HG02678 (cell line): ENCODE results near the gene PIEZO2.

Experiments
- ATAC-seq: cut with Tn5 transposase; IDR thresholded peaks from one replicate; pipeline ENCODE4 v1.9.1; 2021; ENCODE audit warnings: mild to moderate bottlenecking, moderate library complexity; ENCODE audit not compliant: unreplicated experiment

PIEZO2 gene

GRCh38 chr18:10901329-10901728, 248.0 kb downstream of the PIEZO2 start:
- no peak for ATAC-seq

GRCh38 chr18:10900435-10900834, 248.9 kb downstream of the PIEZO2 start:
- ATAC-seq: no peak

GRCh38 chr18:10899481-10899880, 249.9 kb downstream of the PIEZO2 start:
- no peak for ATAC-seq

- ATAC-seq: peak; percentile 63
Observed at GRCh38 chr18:10898417-10898974, 250.9 kb downstream of the PIEZO2 start.

GRCh38 chr18:10896851-10897250, 252.5 kb downstream of the PIEZO2 start:
- no peak for ATAC-seq

GRCh38 chr18:10895976-10896375, 253.4 kb downstream of the PIEZO2 start:
- no peak for ATAC-seq

- no peak for ATAC-seq
Observed at GRCh38 chr18:10894501-10894900, 254.9 kb downstream of the PIEZO2 start.

GRCh38 chr18:10893761-10894160, 255.6 kb downstream of the PIEZO2 start:
- ATAC-seq: no peak

- no peak for ATAC-seq
Observed at GRCh38 chr18:10893196-10893595, 256.2 kb downstream of the PIEZO2 start.

GRCh38 chr18:10892786-10893185, 256.6 kb downstream of the PIEZO2 start:
- no peak for ATAC-seq

- no peak for ATAC-seq
Observed at GRCh38 chr18:10890022-10890421, 259.3 kb downstream of the PIEZO2 start.

- ATAC-seq: peak; percentile 85
Observed at GRCh38 chr18:10878703-10879102, 270.7 kb downstream of the PIEZO2 start.

- peak; percentile 44 for ATAC-seq
Observed at GRCh38 chr18:10877987-10878386, 271.4 kb downstream of the PIEZO2 start.

- ATAC-seq: no peak
Observed at GRCh38 chr18:10875811-10876210, 273.6 kb downstream of the PIEZO2 start.

GRCh38 chr18:10872304-10872703, 277.1 kb downstream of the PIEZO2 start:
- ATAC-seq: no peak

- no peak for ATAC-seq
Observed at GRCh38 chr18:10864722-10865121, 284.6 kb downstream of the PIEZO2 start.

GRCh38 chr18:10863026-10863425, 286.3 kb downstream of the PIEZO2 start:
- no peak for ATAC-seq

GRCh38 chr18:10860928-10861327, 288.4 kb downstream of the PIEZO2 start:
- ATAC-seq: no peak

- ATAC-seq: no peak
Observed at GRCh38 chr18:10860382-10860781, 289.0 kb downstream of the PIEZO2 start.

GRCh38 chr18:10858477-10858876, 290.9 kb downstream of the PIEZO2 start:
- ATAC-seq: no peak

- no peak for ATAC-seq
Observed at GRCh38 chr18:10856132-10856531, 293.2 kb downstream of the PIEZO2 start.

GRCh38 chr18:10852385-10853303, 296.7 kb downstream of the PIEZO2 start:
- no peak for ATAC-seq
